Thyroid gland (tissue), 4 donors: ENCODE measurements around the gene TSPAN5.

Source experiments
- POLR2A ChIP-seq, 2 donors: fragments of 450-650 bp; IDR thresholded peaks; one replicate each; pipeline ENCODE4 v1.6.1; 2017; ENCODE audit warnings: antibody characterized with exemption in 2 of 2, mild to moderate bottlenecking in 2 of 2, moderate library complexity in 1 of 2
- TF ChIP-seq, protein P1 (sequence below), 6 experiments: fragments of 200-600 bp in 3 of 6; fragments of 450-650 bp in 3 of 6; sonication (generic) in 3 of 6; IDR thresholded peaks; one replicate each; pipeline ENCODE4 v1.5.1; 2016 to 2019; ENCODE audit warnings: antibody characterized with exemption in 6 of 6, mild to moderate bottlenecking in 2 of 6, inconsistent platforms in 1 of 6, moderate library complexity in 1 of 6

DNA sequence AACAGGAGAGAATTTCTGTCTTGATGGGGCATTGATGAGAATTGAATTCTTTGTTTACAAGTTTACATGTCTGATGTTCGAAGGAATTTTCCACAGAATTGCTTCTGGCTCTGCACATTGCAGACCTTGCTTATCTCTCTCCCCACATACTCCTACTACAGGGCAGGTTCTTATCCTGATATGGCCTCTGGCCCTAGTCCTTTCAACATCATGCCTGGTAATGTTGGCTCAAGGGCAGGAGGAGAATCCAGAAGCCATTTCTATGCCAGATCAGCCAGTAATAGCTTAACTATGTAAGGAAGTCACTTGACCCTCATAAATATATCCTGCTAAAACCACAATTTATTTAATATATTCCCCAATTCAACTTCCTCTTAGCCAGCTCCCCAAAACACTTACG is 24.3 kb upstream of the TSPAN5 start:
- TF ChIP-seq, protein P1, sequence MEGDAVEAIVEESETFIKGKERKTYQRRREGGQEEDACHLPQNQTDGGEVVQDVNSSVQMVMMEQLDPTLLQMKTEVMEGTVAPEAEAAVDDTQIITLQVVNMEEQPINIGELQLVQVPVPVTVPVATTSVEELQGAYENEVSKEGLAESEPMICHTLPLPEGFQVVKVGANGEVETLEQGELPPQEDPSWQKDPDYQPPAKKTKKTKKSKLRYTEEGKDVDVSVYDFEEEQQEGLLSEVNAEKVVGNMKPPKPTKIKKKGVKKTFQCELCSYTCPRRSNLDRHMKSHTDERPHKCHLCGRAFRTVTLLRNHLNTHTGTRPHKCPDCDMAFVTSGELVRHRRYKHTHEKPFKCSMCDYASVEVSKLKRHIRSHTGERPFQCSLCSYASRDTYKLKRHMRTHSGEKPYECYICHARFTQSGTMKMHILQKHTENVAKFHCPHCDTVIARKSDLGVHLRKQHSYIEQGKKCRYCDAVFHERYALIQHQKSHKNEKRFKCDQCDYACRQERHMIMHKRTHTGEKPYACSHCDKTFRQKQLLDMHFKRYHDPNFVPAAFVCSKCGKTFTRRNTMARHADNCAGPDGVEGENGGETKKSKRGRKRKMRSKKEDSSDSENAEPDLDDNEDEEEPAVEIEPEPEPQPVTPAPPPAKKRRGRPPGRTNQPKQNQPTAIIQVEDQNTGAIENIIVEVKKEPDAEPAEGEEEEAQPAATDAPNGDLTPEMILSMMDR (IDR thresholded peaks at IDR 0.05) = no peak
- no peak for TF ChIP-seq POLR2A (IDR thresholded peaks at IDR 0.05)
